Measurements from ENCODE around the gene IRAK3. TPM values are rescaled to one million over a fixed set of nuclear protein-coding genes. Genes with fewer than 3 reads are reported as not detected.

The IRAK3 gene
- total RNA-seq, 1 experiment from 2014 or later, result 0.44 TPM

GRCh38 chr12:66206141-66206540 lies 17.1 kb downstream of the IRAK3 start:
- Histone ChIP-seq H3T11ph (ENCODE audit: low read length) (no peak overlapping the region), H3K79me2 (ENCODE audit: insufficient read depth, low read length) (no peaks in the 10 kb centered on the region), H3K18ac (ENCODE audit: insufficient read length, low read depth, low read length) (no peak overlapping the region), H3K56ac (ENCODE audit: insufficient read length, low read depth, low read length) (no peak overlapping the region), H4K5ac (ENCODE audit: insufficient read length, low read depth, low read length) (no peak overlapping the region), H3K27me3 (ENCODE audit: insufficient read depth, low read length) (no peaks in the 10 kb centered on the region), H3K4ac (ENCODE audit: low read depth, low read length) (no peak overlapping the region), H3K4me1 (ENCODE audit: insufficient read depth, low read length) (no peaks in the 10 kb centered on the region), H3K27ac (ENCODE audit: insufficient read length, low read depth, low read length) (no peak overlapping the region), H4K91ac (ENCODE audit: insufficient read length, low read depth, low read length) (no peak overlapping the region), H3K79me1 (ENCODE audit: insufficient read depth, low read depth, low read length, poor library complexity, severe bottlenecking) (no peaks in the 10 kb centered on the region), H2AFZ (ENCODE audit: low read length) (no peak overlapping the region), H3K23me2 (ENCODE audit: insufficient read length, low read depth, low read length, poor library complexity, severe bottlenecking) (no peaks in the 10 kb centered on the region), H4K8ac (replicated peaks; ENCODE audit: insufficient read length, low read depth, low read length) (no peak overlapping the region), H3K23ac (ENCODE audit: insufficient read length, low read depth, low read length) (no peak overlapping the region), H2AK5ac (ENCODE audit: insufficient read length, low read length) (no peak overlapping the region), H2BK15ac (ENCODE audit: low read depth, low read length) (no peak overlapping the region), H2BK12ac (ENCODE audit: insufficient read length, low read depth, low read length) (no peak overlapping the region), H3K4me2 (ENCODE audit: insufficient read depth, insufficient read length, low read length) (no peak overlapping the region), H2BK5ac (ENCODE audit: insufficient read length, low read length) (no peak overlapping the region), H3K9me3 (ENCODE audit: control insufficient read depth, low read depth, low read length) (no peaks in the 10 kb centered on the region), H4K20me1 (ENCODE audit: control insufficient read depth, insufficient read depth, insufficient read length) (no peaks in the 10 kb centered on the region), H2BK20ac (ENCODE audit: low read depth, low read length, poor library complexity, severe bottlenecking) (no peak overlapping the region), H3K14ac (ENCODE audit: insufficient read depth, low read length) (no peak overlapping the region), H3K9ac (ENCODE audit: extremely low read depth, insufficient read length, low read length) (no peak overlapping the region), H2BK120ac (ENCODE audit: low read depth, low read length, poor library complexity, severe bottlenecking) (no peak overlapping the region)
- DNase-seq, result no peak
- no peaks in the 10 kb centered on the region for H3K9me3 Mint-ChIP-seq
- no peaks in the 10 kb centered on the region for H3K4me1 Mint-ChIP-seq
- TF ChIP-seq CTCF (conservative IDR thresholded peaks at IDR 0.05), result no peak
- no peak overlapping the region for H3K4me3 Mint-ChIP-seq
- no peak overlapping the region for H3K27ac Mint-ChIP-seq
- H3K36me3 Mint-ChIP-seq (ENCODE audit: insufficient read depth in 1 of 3, low read depth in 3 of 3), result no peaks in the 10 kb centered on the region
- WGBS (ENCODE audit: extremely low coverage, insufficient read length, low lambda C conversion rate), result no CpG with 5 or more reads among the region's 1 CpG
- H3K27me3 Mint-ChIP-seq (ENCODE audit: low read depth), result no peaks in the 10 kb centered on the region; the same call in 1 of the 2 replicates
